ENCODE measurements around the gene EFNB2. TPM values are rescaled to one million over a fixed set of nuclear protein-coding genes. Genes with fewer than 3 reads are reported as not detected.

The EFNB2 gene
- total and polyA plus RNA-seq, 2 donors (not counting 3 experiments of a cell fraction or from before 2014, with no cell fraction given), result 50.4 to 69.5 TPM

DNA sequence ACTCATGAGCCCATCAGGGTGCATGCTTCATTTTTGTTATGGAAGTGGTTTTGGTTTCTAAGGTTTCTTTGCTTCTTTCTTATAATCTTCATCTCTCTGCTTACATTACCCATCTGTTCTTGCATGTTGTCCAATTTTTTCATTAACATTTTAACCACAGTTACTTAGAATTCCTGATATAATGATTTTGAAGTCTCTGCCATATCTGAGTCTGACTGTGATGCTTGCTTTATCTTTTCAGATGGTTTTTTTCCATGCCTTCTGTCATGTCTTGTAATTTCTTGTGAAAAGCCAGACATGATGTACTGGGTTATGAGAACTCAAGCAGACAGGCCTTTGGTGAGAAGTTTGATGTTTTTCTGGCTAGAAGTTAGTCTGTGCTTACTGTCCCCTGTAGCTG, 40.4 kb upstream of the EFNB2 start:
- TF ChIP-seq, protein P1, sequence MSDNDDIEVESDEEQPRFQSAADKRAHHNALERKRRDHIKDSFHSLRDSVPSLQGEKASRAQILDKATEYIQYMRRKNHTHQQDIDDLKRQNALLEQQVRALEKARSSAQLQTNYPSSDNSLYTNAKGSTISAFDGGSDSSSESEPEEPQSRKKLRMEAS (IDR thresholded peaks at IDR 0.05; ENCODE audit: insufficient read depth, insufficient read length), result no peak
- TF ChIP-seq POLR2A (IDR thresholded peaks at IDR 0.05; ENCODE audit: low read depth, low read length) (no peak), GATA2 (IDR thresholded peaks at IDR 0.05; ENCODE audit: insufficient read depth, insufficient read length, low read depth, low read length) (no peak), EZH2 (IDR thresholded peaks at IDR 0.05; ENCODE audit: borderline replicate concordance, low read depth, low read length, severe bottlenecking) (no peak), JUN (IDR thresholded peaks at IDR 0.05; ENCODE audit: borderline replicate concordance, insufficient read depth, insufficient read length, low read depth) (no peak), FOS (IDR thresholded peaks at IDR 0.05; ENCODE audit: borderline replicate concordance, insufficient read depth, low read length) (no peak), MYC (IDR thresholded peaks at IDR 0.05; ENCODE audit: low read depth, low read length) (no peak), POLR2AphosphoS5 (IDR thresholded peaks at IDR 0.05; ENCODE audit: insufficient read depth, low read depth, low read length) (no peak)
- TF ChIP-seq, protein P2, sequence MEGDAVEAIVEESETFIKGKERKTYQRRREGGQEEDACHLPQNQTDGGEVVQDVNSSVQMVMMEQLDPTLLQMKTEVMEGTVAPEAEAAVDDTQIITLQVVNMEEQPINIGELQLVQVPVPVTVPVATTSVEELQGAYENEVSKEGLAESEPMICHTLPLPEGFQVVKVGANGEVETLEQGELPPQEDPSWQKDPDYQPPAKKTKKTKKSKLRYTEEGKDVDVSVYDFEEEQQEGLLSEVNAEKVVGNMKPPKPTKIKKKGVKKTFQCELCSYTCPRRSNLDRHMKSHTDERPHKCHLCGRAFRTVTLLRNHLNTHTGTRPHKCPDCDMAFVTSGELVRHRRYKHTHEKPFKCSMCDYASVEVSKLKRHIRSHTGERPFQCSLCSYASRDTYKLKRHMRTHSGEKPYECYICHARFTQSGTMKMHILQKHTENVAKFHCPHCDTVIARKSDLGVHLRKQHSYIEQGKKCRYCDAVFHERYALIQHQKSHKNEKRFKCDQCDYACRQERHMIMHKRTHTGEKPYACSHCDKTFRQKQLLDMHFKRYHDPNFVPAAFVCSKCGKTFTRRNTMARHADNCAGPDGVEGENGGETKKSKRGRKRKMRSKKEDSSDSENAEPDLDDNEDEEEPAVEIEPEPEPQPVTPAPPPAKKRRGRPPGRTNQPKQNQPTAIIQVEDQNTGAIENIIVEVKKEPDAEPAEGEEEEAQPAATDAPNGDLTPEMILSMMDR (IDR thresholded peaks at IDR 0.05; ENCODE audit: extremely low read depth in 1 of 2, insufficient read depth in 1 of 2, low read depth in 1 of 2, low read length in 2 of 2), result no peak
- no peaks in the 10 kb centered on the region for H3K9me3 ChIP-seq (replicated peaks; ENCODE audit: control insufficient read depth, insufficient read depth, low read length)
- no peak for FAIRE-seq
- ChIA-PET POLR2A (no interaction called here), CTCF (no interaction called here)
- DNase-seq (ENCODE audit: low read depth, low spot score), result no peak
- no peak overlapping the region for H3K4me2 ChIP-seq (ENCODE audit: insufficient read depth, low read length)
- H3K27me3 ChIP-seq (ENCODE audit: control insufficient read depth in 2 of 2, insufficient read depth in 2 of 2, low read length in 2 of 2), result no peaks in the 10 kb centered on the region
- intact Hi-C loops (cut with micrococcal nuclease), result no loop called here
- dilution Hi-C loops (cut with MboI; ENCODE audit: extremely low pct_ligation_motif_present, low sequenced_read_pairs), result no loop called here
- no peak overlapping the region for H2AFZ ChIP-seq (ENCODE audit: low read depth, low read length)
- no peaks in the 10 kb centered on the region for H4K20me1 ChIP-seq (replicated peaks; ENCODE audit: control insufficient read depth, extremely low read depth, insufficient read depth, low read length)
- BruUV-seq (replicated peaks), result no TSS peak
- no peak overlapping the region for H3K9ac ChIP-seq (replicated peaks; ENCODE audit: extremely low read depth, insufficient read depth, low read length)
- H3K4me3 ChIP-seq (replicated peaks in 1 of 3; ENCODE audit: insufficient read depth in 1 of 3, low read depth in 1 of 3, low read length in 3 of 3), result no peak overlapping the region
- no peak overlapping the region for H3K27ac ChIP-seq (ENCODE audit: insufficient read depth, low read depth, low read length)
- H3K4me1 ChIP-seq (ENCODE audit: control insufficient read depth, extremely low read depth, insufficient read depth, low read length), result no peaks in the 10 kb centered on the region
- no peaks in the 10 kb centered on the region for H3K36me3 ChIP-seq (ENCODE audit: control insufficient read depth in 2 of 2, extremely low read depth in 1 of 2, insufficient read depth in 2 of 2, low read length in 2 of 2)
- H3K9me1 ChIP-seq (replicated peaks; ENCODE audit: control insufficient read depth, extremely low read depth, insufficient read depth, low read length), result no peaks in the 10 kb centered on the region
- no peaks in the 10 kb centered on the region for H3K79me2 ChIP-seq (ENCODE audit: control insufficient read depth, insufficient read depth, low read length)
